Embryonic facial prominence (tissue), 1 donor: ENCODE results near the gene EHBP1L1.
"Not testable (repeated sequence)": the region's sequence is repeated elsewhere in the genome, so short reads cannot be mapped to it uniquely, and the experiment has no call there.

Experiments
- DNase-seq: peaks from one replicate; pipeline ENCODE4 v3.0.0-alpha.2; 2016; ENCODE audit errors: extremely low spot score

EHBP1L1 gene

GRCh38 chr11:65636108-65637031, 60.5 kb downstream of the EHBP1L1 start:
- DNase-seq, result no peak

- no peak for DNase-seq
Observed at GRCh38 chr11:65637032-65637557, 61.2 kb downstream of the EHBP1L1 start.

GRCh38 chr11:65637794-65638419, 62.1 kb downstream of the EHBP1L1 start, which contains the start of gene SIPA1:
SIPA1 (plus strand) TSS chr11:65638101; CDS start chr11:65640922, 2,821 bp downstream.
- no peak for DNase-seq

GRCh38 chr11:65639228-65639597, 63.4 kb downstream of the EHBP1L1 start:
- DNase-seq, result not testable (repeated sequence)

GRCh38 chr11:65639623-65640482, 64.0 kb downstream of the EHBP1L1 start:
- DNase-seq, result no peak

GRCh38 chr11:65640483-65641296, 64.8 kb downstream of the EHBP1L1 start:
- DNase-seq, result no peak

GRCh38 chr11:65641297-65642013, 65.6 kb downstream of the EHBP1L1 start:
- DNase-seq, result no peak
